Activated naive CD4-positive, alpha-beta T cell treated with anti-CD3 and anti-CD28 coated beads for 36 hours (primary cell): ENCODE results near the gene CEP76. TPM values are rescaled to one million over a fixed set of nuclear protein-coding genes. Genes with fewer than 3 reads are reported as not detected.

Experiments
- CTCF ChIA-PET: fragments of 350-600 bp; sonication (Branson Sonifier 250); formaldehyde crosslinking; loops from one replicate; lab custom pipeline; 2021; ENCODE audit warnings: antibody characterized with exemption; lab: Charles Lee
- DNase-seq: peaks from one replicate; pipeline ENCODE4 v3.0.0-alpha.2; 2020
- H3K27ac Mint-ChIP-seq: one replicate; pipeline ENCODE4 v1.8.0; 2021; ENCODE audit warnings: mild to moderate bottlenecking, mixed read lengths
- H3K27me3 Mint-ChIP-seq: one replicate; pipeline ENCODE4 v1.8.0; 2021; ENCODE audit warnings: low read depth, mixed read lengths
- H3K36me3 Mint-ChIP-seq: one replicate; pipeline ENCODE4 v1.8.0; 2021; ENCODE audit warnings: low read depth, mixed read lengths
- H3K4me1 Mint-ChIP-seq: one replicate; pipeline ENCODE4 v1.8.0; 2021; ENCODE audit warnings: low read depth, mixed read lengths
- H3K4me3 Mint-ChIP-seq: one replicate; pipeline ENCODE4 v1.8.0; 2021; ENCODE audit warnings: mild to moderate bottlenecking, moderate library complexity, mixed read lengths
- H3K9me3 Mint-ChIP-seq: one replicate; pipeline ENCODE4 v1.8.0; 2021; ENCODE audit warnings: mixed read lengths
- intact Hi-C: fragments of 100-400 bp; cut with micrococcal nuclease; formaldehyde crosslinking; loops from one replicate; pipeline ENCODE4 v1.15.1; 2023
- total RNA-seq, 2 experiments: library from RNA; stranded (reverse); gene quantifications; one replicate each; pipeline ENCODE4 v1.2.3, GENCODE V29; 2021

Gene CEP76, protein sequence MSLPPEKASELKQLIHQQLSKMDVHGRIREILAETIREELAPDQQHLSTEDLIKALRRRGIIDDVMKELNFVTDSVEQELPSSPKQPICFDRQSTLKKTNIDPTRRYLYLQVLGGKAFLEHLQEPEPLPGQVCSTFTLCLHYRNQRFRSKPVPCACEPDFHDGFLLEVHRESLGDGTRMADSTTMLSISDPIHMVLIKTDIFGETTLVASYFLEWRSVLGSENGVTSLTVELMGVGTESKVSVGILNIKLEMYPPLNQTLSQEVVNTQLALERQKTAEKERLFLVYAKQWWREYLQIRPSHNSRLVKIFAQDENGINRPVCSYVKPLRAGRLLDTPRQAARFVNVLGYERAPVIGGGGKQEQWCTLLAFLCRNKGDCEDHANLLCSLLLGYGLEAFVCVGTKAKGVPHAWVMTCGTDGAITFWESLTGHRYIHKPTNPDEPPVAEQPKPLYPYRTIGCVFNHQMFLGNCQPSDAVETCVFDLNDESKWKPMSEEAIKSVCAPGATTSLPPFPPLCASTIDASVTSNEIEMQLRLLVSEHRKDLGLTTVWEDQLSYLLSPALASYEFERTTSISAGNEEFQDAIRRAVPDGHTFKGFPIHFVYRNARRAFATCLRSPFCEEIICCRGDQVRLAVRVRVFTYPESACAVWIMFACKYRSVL
- total RNA-seq: 10 to 100 TPM; 14.8 to 18.0 TPM

- H3K4me1 Mint-ChIP-seq: peaks cover 41% of the 10 kb centered on the region
- no peaks in the 10 kb centered on the region for H3K9me3 Mint-ChIP-seq
- intact Hi-C loops: loop anchor here (1.0 to 5.0 kb wide), 11 partner anchors 45 to 1024 kb away; partner anchors contain the start of genes AFG3L2, CEP192, CHMP1B and FAM210A
- CTCF ChIA-PET: interaction anchor here (0.9 to 1.6 kb wide), 4 partner anchors 10 to 313 kb away, joined by 3 to 4 read pairs (median 3); no protein-coding TSS in a partner anchor
- peak; percentile 80 for DNase-seq
- peak within 1 kb of the TSS; percentile 97 for H3K4me3 Mint-ChIP-seq
- H3K36me3 Mint-ChIP-seq: peaks cover 29% of the 10 kb centered on the region
- H3K27ac Mint-ChIP-seq: peak within 1 kb of the TSS; percentile 97
- H3K27me3 Mint-ChIP-seq: no peaks in the 10 kb centered on the region
Observed at GRCh38 chr18:12702221-12703095, at the start of gene CEP76, which contains the start of gene PSMG2. Gene CEP76 (minus strand): TSS chr18:12702723. CDS start chr18:12702548, 175 bp downstream. Gene PSMG2 (plus strand): TSS chr18:12703042. CDS start chr18:12703108, 66 bp downstream.

- DNase-seq: no peak
- peaks cover 11% of the 10 kb centered on the region for H3K4me1 Mint-ChIP-seq
- peaks cover 3% of the 10 kb centered on the region for H3K27me3 Mint-ChIP-seq
- no peak overlapping the region for H3K4me3 Mint-ChIP-seq
- no peaks in the 10 kb centered on the region for H3K36me3 Mint-ChIP-seq
- intact Hi-C loops: loop anchor here (5.0 kb wide), 1 partner anchor 85 kb away; no protein-coding TSS in a partner anchor
- no peak overlapping the region for H3K27ac Mint-ChIP-seq
- CTCF ChIA-PET: interaction anchor here (0.8 to 2.0 kb wide), 3 partner anchors 15 to 183 kb away, joined by 4 to 6 read pairs (median 4); no protein-coding TSS in a partner anchor
- H3K9me3 Mint-ChIP-seq: no peaks in the 10 kb centered on the region
Observed at GRCh38 chr18:12751891-12752290, 49.4 kb upstream of the CEP76 start.

GRCh38 chr18:12751503-12751884, 49.0 kb upstream of the CEP76 start:
- Mint-ChIP-seq H3K4me3 (no peak overlapping the region), H3K9me3 (no peaks in the 10 kb centered on the region), H3K27ac (no peak overlapping the region), H3K4me1 (peaks cover 11% of the 10 kb centered on the region), H3K36me3 (no peaks in the 10 kb centered on the region), H3K27me3 (peaks cover 3% of the 10 kb centered on the region)
- intact Hi-C loops: loop anchor here (5.0 kb wide), 1 partner anchor 86 kb away; no protein-coding TSS in a partner anchor
- CTCF ChIA-PET: interaction anchor here (0.8 to 1.5 kb wide), 2 partner anchors 15 to 164 kb away, joined by 4 read pairs; no protein-coding TSS in a partner anchor
- DNase-seq: no peak

- Mint-ChIP-seq H3K9me3 (no peaks in the 10 kb centered on the region), H3K36me3 (no peaks in the 10 kb centered on the region), H3K4me1 (peaks cover 11% of the 10 kb centered on the region), H3K27me3 (peaks cover 3% of the 10 kb centered on the region), H3K27ac (no peak overlapping the region), H3K4me3 (no peak overlapping the region)
- CTCF ChIA-PET: interaction anchor here (0.6 to 3.6 kb wide), 5 partner anchors 13 to 383 kb away, joined by 3 to 14 read pairs (median 3); no protein-coding TSS in a partner anchor
- no peak for DNase-seq
- intact Hi-C loops: loop anchor here (5.0 kb wide), 1 partner anchor 86 kb away; no protein-coding TSS in a partner anchor
Observed at GRCh38 chr18:12750715-12751502, 48.4 kb upstream of the CEP76 start.

GRCh38 chr18:12750076-12750714, 47.7 kb upstream of the CEP76 start:
- peak overlapping the region; percentile 41 for H3K27ac Mint-ChIP-seq
- H3K4me1 Mint-ChIP-seq: peaks cover 11% of the 10 kb centered on the region
- peaks cover 3% of the 10 kb centered on the region for H3K27me3 Mint-ChIP-seq
- H3K4me3 Mint-ChIP-seq: peak overlapping the region; percentile 41
- no peaks in the 10 kb centered on the region for H3K36me3 Mint-ChIP-seq
- CTCF ChIA-PET: interaction anchor here (0.6 to 3.6 kb wide), 5 partner anchors 12 to 382 kb away, joined by 3 to 14 read pairs (median 3); no protein-coding TSS in a partner anchor
- DNase-seq: peak; percentile 67
- intact Hi-C loops: loop anchor here (5.0 kb wide), 1 partner anchor 87 kb away; no protein-coding TSS in a partner anchor
- no peaks in the 10 kb centered on the region for H3K9me3 Mint-ChIP-seq

DNA sequence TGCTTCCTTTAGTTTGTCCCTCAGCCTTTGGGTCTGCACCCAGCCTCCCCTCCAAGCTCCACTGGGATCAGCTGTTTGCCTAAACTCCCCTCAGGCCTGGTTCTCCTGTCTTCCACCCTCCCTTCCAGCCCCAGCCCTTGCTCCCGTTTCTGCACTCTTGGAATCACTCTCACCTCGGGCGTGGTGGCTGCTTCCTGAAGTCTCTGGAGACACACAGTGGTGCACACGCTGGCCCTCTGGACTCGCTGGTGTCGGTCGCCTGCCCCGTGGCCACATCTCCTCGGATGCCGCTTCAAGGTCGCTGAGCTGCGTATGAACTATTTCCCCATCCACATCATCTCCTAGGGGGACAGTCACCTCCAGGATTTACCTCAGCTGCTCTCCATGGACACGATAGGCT, 46.6 kb upstream of the CEP76 start:
- Mint-ChIP-seq H3K4me3 (no peak overlapping the region), H3K27ac (no peak overlapping the region), H3K9me3 (no peaks in the 10 kb centered on the region), H3K27me3 (peaks cover 3% of the 10 kb centered on the region), H3K36me3 (no peaks in the 10 kb centered on the region), H3K4me1 (peaks cover 11% of the 10 kb centered on the region)
- CTCF ChIA-PET: interaction anchor here (0.9 to 3.6 kb wide), 2 partner anchors 26 to 185 kb away, joined by 3 to 14 read pairs; no protein-coding TSS in a partner anchor
- DNase-seq: no peak
- intact Hi-C loops: no loop called here

- H3K36me3 Mint-ChIP-seq: no peaks in the 10 kb centered on the region
- DNase-seq: no peak
- CTCF ChIA-PET: interaction anchor here (0.6 to 3.6 kb wide), 4 partner anchors 15 to 186 kb away, joined by 3 to 14 read pairs (median 4); no protein-coding TSS in a partner anchor
- no peak overlapping the region for H3K27ac Mint-ChIP-seq
- H3K27me3 Mint-ChIP-seq: peaks cover 3% of the 10 kb centered on the region
- no peaks in the 10 kb centered on the region for H3K9me3 Mint-ChIP-seq
- no peak overlapping the region for H3K4me3 Mint-ChIP-seq
- intact Hi-C loops: no loop called here
- H3K4me1 Mint-ChIP-seq: peaks cover 11% of the 10 kb centered on the region
Observed at GRCh38 chr18:12748671-12749070, 46.1 kb upstream of the CEP76 start.

DNA sequence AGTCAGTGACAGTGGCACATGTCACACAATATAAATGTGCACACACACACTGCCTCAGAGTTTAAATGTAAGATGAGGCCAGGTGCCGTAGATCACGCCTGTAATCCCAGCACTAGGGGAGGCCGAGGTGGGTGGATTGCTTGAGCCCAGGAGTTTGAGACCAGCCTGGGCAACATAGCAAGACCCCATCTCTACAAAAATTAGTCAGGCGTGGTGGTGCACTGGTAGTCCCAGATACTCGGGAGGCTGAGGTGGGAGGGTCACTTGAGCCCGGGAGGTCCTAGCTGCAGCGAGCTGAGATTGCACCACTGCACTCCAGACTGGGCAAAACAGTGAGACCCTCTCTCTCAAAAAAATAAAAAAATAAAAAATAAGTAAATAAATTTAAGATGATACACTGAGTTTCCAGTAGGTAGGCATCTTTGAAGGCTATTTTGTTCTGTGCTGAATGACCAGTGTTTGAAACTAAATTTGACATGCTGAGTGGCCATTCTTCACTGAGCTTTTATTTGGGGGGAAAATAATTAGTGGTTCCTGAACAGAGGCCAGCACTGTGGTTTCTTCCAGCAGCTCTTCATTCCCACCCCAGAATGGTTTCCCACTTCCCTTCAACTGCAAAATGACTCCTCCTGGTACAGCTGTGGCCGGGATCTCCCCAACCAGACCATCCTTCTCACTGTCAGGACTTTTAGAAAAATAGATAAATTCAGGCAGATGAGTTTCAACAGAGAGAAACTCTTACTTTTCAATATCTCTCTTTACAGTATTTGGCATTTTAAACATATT, 45.2 kb upstream of the CEP76 start:
- H3K9me3 Mint-ChIP-seq: no peaks in the 10 kb centered on the region
- intact Hi-C loops: no loop called here
- CTCF ChIA-PET: interaction anchor here (0.9 to 3.6 kb wide), 4 partner anchors 11 to 187 kb away, joined by 3 to 14 read pairs (median 4); no protein-coding TSS in a partner anchor
- H3K4me1 Mint-ChIP-seq: peaks cover 11% of the 10 kb centered on the region
- H3K4me3 Mint-ChIP-seq: no peak overlapping the region
- H3K27me3 Mint-ChIP-seq: peaks cover 3% of the 10 kb centered on the region
- DNase-seq: no peak
- H3K27ac Mint-ChIP-seq: peak overlapping the region; percentile 8
- H3K36me3 Mint-ChIP-seq: no peaks in the 10 kb centered on the region

GRCh38 chr18:12745095-12745795, 42.7 kb upstream of the CEP76 start:
- Mint-ChIP-seq H3K36me3 (no peaks in the 10 kb centered on the region), H3K9me3 (no peaks in the 10 kb centered on the region), H3K4me1 (peaks cover 6% of the 10 kb centered on the region), H3K4me3 (no peak overlapping the region), H3K27ac (no peak overlapping the region), H3K27me3 (peaks cover 3% of the 10 kb centered on the region)
- no peak for DNase-seq
- CTCF ChIA-PET: interaction anchor here (0.5 to 4.1 kb wide), 11 partner anchors 19 to 414 kb away, joined by 3 to 41 read pairs (median 4); no protein-coding TSS in a partner anchor
- intact Hi-C loops: no loop called here
